Neural cell (in vitro differentiated cells): ENCODE measurements around the gene APBA2.

ENCODE experiments used
- CTCF ChIP-seq: fragments of 450-650 bp; IDR thresholded peaks from 2 replicates; pipeline ENCODE4 v1.5.1; 2014; ENCODE audit warnings: antibody characterized with exemption, mild to moderate bottlenecking, moderate library complexity; ENCODE audit not compliant: poor library complexity, severe bottlenecking
- REST ChIP-seq: IDR thresholded peaks from 2 replicates; pipeline ENCODE4 v1.6.1; 2012; ENCODE audit warnings: borderline replicate concordance

GRCh38 chr15:29051422-29051821 lies 165.6 kb downstream of the APBA2 start:
- TF ChIP-seq CTCF (no peak), REST (no peak)
